ENCODE measurements around the gene KIAA1328. TPM values are rescaled to one million over a fixed set of nuclear protein-coding genes. Genes with fewer than 3 reads are reported as not detected.

KIAA1328 gene
- total RNA-seq, 4 donors from 2014 or later = 3.4 to 8.3 (median 6.6) TPM

- Histone ChIP-seq H3K9me3 (no peaks in the 10 kb centered on the region), H3K36me3 (no peaks in the 10 kb centered on the region), H3K4me3 (no peak overlapping the region), H3K4me1 (peaks cover 14 to 18% of the 10 kb centered on the region in 2 donors), H3K27ac (no peak overlapping the region), H3K27me3 (no peaks in the 10 kb centered on the region)
- in situ Hi-C loops (cut with MboI; ENCODE audit: low sequenced_read_pairs in 4 of 4) = no loop called here
- DNase-seq (no peak), ATAC-seq (no peak)
- no peak for TF ChIP-seq CTCF (IDR thresholded peaks at IDR 0.05 in 4 of 5, conservative IDR thresholded peaks at IDR 0.05 in 1 of 5)
- no peak for TF ChIP-seq POLR2A (IDR thresholded peaks at IDR 0.05)
- intact Hi-C loops (cut with DNase I; ENCODE audit: low total_unique reads) = no loop called here
Observed at GRCh38 chr18:36826556-36826955, 2.4 kb upstream of the KIAA1328 start.

- peak overlapping the region; percentile 82 to 98 (median 91) for H3K4me3 ChIP-seq
- no peaks in the 10 kb centered on the region for H3K27me3 ChIP-seq
- in situ Hi-C loops (cut with MboI; ENCODE audit: low sequenced_read_pairs in 4 of 4) (no loop called here), intact Hi-C loops (cut with DNase I; ENCODE audit: low total_unique reads) (loop anchor here (2.0 kb wide), 1 partner anchor 129 kb away; no protein-coding TSS in a partner anchor)
- no peaks in the 10 kb centered on the region for H3K36me3 ChIP-seq
- ATAC-seq = peak; percentile 31 to 46
- H3K9me3 ChIP-seq = no peaks in the 10 kb centered on the region
- peak overlapping the region; percentile 80 to 84 (median 82) for H3K27ac ChIP-seq
- DNase-seq = peak in 1 of 2 donors; percentile 28
- no peak for TF ChIP-seq CTCF (IDR thresholded peaks at IDR 0.05 in 4 of 5, conservative IDR thresholded peaks at IDR 0.05 in 1 of 5)
- no peak for TF ChIP-seq POLR2A (IDR thresholded peaks at IDR 0.05)
- H3K4me1 ChIP-seq = peaks cover 14 to 18% of the 10 kb centered on the region in 2 donors
Observed at GRCh38 chr18:36828157-36828629, 734 bp upstream of the KIAA1328 start.

GRCh38 chr18:36829362-36830157 lies 633 bp downstream of the KIAA1328 start:
- Histone ChIP-seq H3K27me3 (no peaks in the 10 kb centered on the region), H3K4me1 (peaks cover 14 to 18% of the 10 kb centered on the region in 2 donors), H3K36me3 (no peaks in the 10 kb centered on the region), H3K4me3 (peak overlapping the region; percentile 82 to 98 (median 91)), H3K27ac (peak overlapping the region; percentile 80 to 84 (median 82)), H3K9me3 (no peaks in the 10 kb centered on the region)
- TF ChIP-seq POLR2A (IDR thresholded peaks at IDR 0.05) = no peak
- TF ChIP-seq CTCF (IDR thresholded peaks at IDR 0.05 in 4 of 5, conservative IDR thresholded peaks at IDR 0.05 in 1 of 5) = no peak
- intact Hi-C loops (cut with DNase I; ENCODE audit: low total_unique reads) (loop anchor here (2.0 kb wide), 1 partner anchor 131 kb away; no protein-coding TSS in a partner anchor), in situ Hi-C loops (cut with MboI; ENCODE audit: low sequenced_read_pairs in 4 of 4) (no loop called here)
- DNase-seq (no peak), ATAC-seq (peak in 1 of 2 donors; percentile 50)

DNA sequence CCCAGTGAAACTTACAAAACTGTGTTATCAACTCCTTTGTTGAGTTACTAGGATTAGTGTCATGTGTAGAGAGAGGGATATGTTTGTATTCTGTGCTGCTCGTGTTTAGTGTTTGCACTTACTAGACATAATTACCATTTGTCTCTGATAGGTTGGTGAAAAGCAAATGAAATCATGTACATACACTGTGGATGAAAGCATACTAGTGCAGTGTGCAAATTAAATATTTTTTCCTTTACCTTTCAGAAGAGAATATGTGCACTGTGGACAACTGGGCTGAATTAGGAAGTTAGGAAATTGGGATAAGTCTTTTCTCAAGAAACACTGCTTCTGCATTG lies 1.2 kb downstream of the KIAA1328 start:
- H3K4me3 ChIP-seq = peak overlapping the region; percentile 82 to 98 (median 91)
- intact Hi-C loops (cut with DNase I; ENCODE audit: low total_unique reads) = no loop called here

More for the DNA sequence above, 1.2 kb downstream of the KIAA1328 start:
- Histone ChIP-seq H3K27me3 (no peaks in the 10 kb centered on the region), H3K9me3 (no peaks in the 10 kb centered on the region), H3K4me1 (peaks cover 14 to 18% of the 10 kb centered on the region in 2 donors), H3K27ac (no peak overlapping the region), H3K36me3 (no peaks in the 10 kb centered on the region)
- no peak for TF ChIP-seq CTCF (IDR thresholded peaks at IDR 0.05 in 4 of 5, conservative IDR thresholded peaks at IDR 0.05 in 1 of 5)
- TF ChIP-seq POLR2A (IDR thresholded peaks at IDR 0.05) = no peak
- in situ Hi-C loops (cut with MboI; ENCODE audit: low sequenced_read_pairs in 4 of 4) = no loop called here
- no peak for ATAC-seq
- no peak for DNase-seq
